Stimulated activated naive CD4-positive, alpha-beta T cell treated with Interleukin-2 at 50 U/mL for 16 hours (primary cell): ENCODE results near the gene PHF2.

Experiments used
- DNase-seq: peaks from one replicate; lab custom pipeline; 2025; lab: John Stamatoyannopoulos, UW

Gene PHF2

GRCh38 chr9:93701494-93702218 is 125.3 kb downstream of the PHF2 start:
- DNase-seq = no peak

GRCh38 chr9:93702261-93702660 is 125.9 kb downstream of the PHF2 start:
- no peak for DNase-seq

GRCh38 chr9:93708289-93708986 is 132.1 kb downstream of the PHF2 start:
- no peak for DNase-seq

GRCh38 chr9:93708987-93709302 is 132.6 kb downstream of the PHF2 start:
- DNase-seq = no peak

- DNase-seq = no peak
These were observed 133.4 kb downstream of the PHF2 start for GRCh38 chr9:93709600-93710369.

- no peak for DNase-seq
These were observed 134.0 kb downstream of the PHF2 start for GRCh38 chr9:93710370-93710723.

GRCh38 chr9:93711002-93711401 is 134.6 kb downstream of the PHF2 start:
- DNase-seq = no peak

GRCh38 chr9:93712896-93713295 is 136.5 kb downstream of the PHF2 start:
- DNase-seq = no peak

GRCh38 chr9:93713716-93714115 is 137.3 kb downstream of the PHF2 start:
- no peak for DNase-seq

- no peak for DNase-seq
These were observed 145.1 kb downstream of the PHF2 start for GRCh38 chr9:93721417-93721965.

GRCh38 chr9:93724852-93725251 is 148.5 kb downstream of the PHF2 start:
- DNase-seq = no peak

- no peak for DNase-seq
These were observed 149.0 kb downstream of the PHF2 start for GRCh38 chr9:93725382-93725781.

GRCh38 chr9:93726147-93726546 is 149.8 kb downstream of the PHF2 start:
- DNase-seq = no peak
